ENCODE results near the gene NUFIP2. TPM values are rescaled to one million over a fixed set of nuclear protein-coding genes. Genes with fewer than 3 reads are reported as not detected.

Gene NUFIP2
- total RNA-seq, 1 experiment from 2014 or later, result 93.1 TPM

GRCh38 chr17:29292992-29293889 is 707 bp downstream of the NUFIP2 start (continued):
- TF ChIP-seq PRDM15 (CRISPR knock-in tag; IDR thresholded peaks at IDR 0.05), result no peak

DNA sequence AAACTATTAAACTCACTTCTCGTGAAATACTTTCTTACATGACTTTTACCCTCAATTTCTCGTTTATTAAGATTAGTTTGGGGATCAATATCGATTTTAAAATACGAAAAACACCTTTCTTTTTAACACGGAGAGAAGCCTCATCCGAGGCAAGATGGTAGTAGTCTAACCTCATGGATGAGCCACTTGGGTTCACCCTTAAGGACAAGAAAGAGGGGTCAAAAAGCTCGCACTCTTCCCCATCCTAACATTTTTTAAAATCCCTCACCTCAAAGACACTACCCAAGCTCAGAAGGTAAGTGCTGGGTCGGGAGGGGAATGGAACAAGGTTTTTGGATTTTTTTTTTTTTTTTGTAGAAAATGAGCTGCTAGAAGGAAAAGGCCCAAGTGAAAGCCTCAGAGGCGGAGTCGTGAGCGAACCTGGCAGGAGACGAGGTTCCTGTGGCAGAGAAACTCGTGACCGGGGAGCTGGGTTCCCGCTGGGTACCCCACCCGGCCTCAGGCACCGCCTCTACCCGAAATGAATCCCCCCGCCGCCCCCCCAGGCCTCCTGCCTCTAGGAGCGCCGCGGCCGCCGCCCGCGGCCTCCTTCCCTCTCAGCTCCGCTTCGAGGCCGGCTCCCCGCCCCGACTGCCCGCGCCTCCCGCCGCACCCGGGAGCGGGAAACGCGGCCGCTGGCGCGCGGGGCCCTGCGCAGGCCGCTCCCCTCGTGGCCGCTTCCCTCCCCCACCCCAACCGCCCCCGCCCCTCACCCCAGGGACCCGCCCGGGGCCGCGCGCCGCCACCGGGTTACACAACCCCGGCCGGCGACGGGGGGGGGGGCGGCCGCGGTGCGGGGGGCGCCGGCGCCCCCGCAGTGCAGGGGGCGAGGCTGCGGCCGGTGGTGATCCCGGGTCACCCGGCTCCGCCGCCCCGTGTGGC is 1.6 kb downstream of the NUFIP2 start:
- DNase-seq (ENCODE audit: low spot score), result peak; percentile 47
- H3K27me3 Mint-ChIP-seq (ENCODE audit: low read depth), result no peaks in the 10 kb centered on the region
- POLR2A ChIA-PET, result interaction anchor here (0.6 to 1.7 kb wide), 5 partner anchors 9 to 152 kb away, joined by 3 to 7 read pairs (median 3); no protein-coding TSS in a partner anchor
- peaks cover 41% of the 10 kb centered on the region for H3K36me3 Mint-ChIP-seq
- CTCF ChIA-PET, result interaction anchor here (0.5 to 3.2 kb wide), 11 partner anchors 11 to 339 kb away, joined by 3 to 22 read pairs (median 3); partner anchors contain the start of gene MYO18A
- peak overlapping the region; percentile 74 for H3K27ac Mint-ChIP-seq
- peaks cover 44% of the 10 kb centered on the region for H3K4me1 Mint-ChIP-seq
- peak overlapping the region; percentile 100 for H3K4me3 Mint-ChIP-seq
- no peaks in the 10 kb centered on the region for H3K9me3 Mint-ChIP-seq
- ATAC-seq, result no peak
- TF ChIP-seq, protein P1, sequence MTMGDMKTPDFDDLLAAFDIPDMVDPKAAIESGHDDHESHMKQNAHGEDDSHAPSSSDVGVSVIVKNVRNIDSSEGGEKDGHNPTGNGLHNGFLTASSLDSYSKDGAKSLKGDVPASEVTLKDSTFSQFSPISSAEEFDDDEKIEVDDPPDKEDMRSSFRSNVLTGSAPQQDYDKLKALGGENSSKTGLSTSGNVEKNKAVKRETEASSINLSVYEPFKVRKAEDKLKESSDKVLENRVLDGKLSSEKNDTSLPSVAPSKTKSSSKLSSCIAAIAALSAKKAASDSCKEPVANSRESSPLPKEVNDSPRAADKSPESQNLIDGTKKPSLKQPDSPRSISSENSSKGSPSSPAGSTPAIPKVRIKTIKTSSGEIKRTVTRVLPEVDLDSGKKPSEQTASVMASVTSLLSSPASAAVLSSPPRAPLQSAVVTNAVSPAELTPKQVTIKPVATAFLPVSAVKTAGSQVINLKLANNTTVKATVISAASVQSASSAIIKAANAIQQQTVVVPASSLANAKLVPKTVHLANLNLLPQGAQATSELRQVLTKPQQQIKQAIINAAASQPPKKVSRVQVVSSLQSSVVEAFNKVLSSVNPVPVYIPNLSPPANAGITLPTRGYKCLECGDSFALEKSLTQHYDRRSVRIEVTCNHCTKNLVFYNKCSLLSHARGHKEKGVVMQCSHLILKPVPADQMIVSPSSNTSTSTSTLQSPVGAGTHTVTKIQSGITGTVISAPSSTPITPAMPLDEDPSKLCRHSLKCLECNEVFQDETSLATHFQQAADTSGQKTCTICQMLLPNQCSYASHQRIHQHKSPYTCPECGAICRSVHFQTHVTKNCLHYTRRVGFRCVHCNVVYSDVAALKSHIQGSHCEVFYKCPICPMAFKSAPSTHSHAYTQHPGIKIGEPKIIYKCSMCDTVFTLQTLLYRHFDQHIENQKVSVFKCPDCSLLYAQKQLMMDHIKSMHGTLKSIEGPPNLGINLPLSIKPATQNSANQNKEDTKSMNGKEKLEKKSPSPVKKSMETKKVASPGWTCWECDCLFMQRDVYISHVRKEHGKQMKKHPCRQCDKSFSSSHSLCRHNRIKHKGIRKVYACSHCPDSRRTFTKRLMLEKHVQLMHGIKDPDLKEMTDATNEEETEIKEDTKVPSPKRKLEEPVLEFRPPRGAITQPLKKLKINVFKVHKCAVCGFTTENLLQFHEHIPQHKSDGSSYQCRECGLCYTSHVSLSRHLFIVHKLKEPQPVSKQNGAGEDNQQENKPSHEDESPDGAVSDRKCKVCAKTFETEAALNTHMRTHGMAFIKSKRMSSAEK (CRISPR knock-in tag; IDR thresholded peaks at IDR 0.05; ENCODE audit: borderline replicate concordance), result no peak

DNA sequence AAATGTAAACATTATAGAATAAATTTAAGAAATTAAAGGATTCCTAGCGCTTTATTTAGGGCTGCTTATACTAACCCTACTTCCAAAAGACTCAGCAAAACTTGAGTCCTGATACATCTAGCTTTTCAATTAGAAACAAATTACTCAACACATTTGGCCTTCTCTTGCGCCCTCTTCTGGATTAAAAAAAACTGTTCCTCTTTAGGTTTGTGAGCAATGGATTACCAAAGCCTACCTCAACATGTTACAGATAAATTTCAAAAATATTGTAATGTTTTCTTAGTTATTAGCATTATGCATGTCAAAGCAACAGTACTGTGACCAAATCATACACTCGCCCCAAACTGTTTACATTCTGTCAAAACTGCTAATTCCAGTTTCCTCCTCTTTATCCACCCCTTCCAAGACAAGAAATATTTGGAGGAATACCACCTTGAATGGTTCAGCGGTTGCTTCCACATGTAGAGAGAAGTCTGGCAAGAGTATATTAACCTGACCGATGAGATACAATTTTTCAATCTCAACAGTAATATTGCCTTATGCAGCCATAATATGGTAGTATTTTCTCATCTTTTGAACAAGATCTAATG is 2.7 kb downstream of the NUFIP2 start:
- POLR2A ChIA-PET, result interaction anchor here (1.4 kb wide), 1 partner anchor 146 kb away, joined by 4 read pairs; no protein-coding TSS in a partner anchor
- Mint-ChIP-seq H3K4me1 (peaks cover 48% of the 10 kb centered on the region), H3K27ac (no peak overlapping the region), H3K36me3 (peaks cover 52% of the 10 kb centered on the region), H3K4me3 (peak overlapping the region; percentile 94), H3K27me3 (ENCODE audit: low read depth) (no peaks in the 10 kb centered on the region), H3K9me3 (no peaks in the 10 kb centered on the region)
- no peak for DNase-seq (ENCODE audit: low spot score)
- TF ChIP-seq, protein P2, sequence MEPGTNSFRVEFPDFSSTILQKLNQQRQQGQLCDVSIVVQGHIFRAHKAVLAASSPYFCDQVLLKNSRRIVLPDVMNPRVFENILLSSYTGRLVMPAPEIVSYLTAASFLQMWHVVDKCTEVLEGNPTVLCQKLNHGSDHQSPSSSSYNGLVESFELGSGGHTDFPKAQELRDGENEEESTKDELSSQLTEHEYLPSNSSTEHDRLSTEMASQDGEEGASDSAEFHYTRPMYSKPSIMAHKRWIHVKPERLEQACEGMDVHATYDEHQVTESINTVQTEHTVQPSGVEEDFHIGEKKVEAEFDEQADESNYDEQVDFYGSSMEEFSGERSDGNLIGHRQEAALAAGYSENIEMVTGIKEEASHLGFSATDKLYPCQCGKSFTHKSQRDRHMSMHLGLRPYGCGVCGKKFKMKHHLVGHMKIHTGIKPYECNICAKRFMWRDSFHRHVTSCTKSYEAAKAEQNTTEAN (CRISPR knock-in tag; IDR thresholded peaks at IDR 0.05), result no peak
- TF ChIP-seq, protein P3, sequence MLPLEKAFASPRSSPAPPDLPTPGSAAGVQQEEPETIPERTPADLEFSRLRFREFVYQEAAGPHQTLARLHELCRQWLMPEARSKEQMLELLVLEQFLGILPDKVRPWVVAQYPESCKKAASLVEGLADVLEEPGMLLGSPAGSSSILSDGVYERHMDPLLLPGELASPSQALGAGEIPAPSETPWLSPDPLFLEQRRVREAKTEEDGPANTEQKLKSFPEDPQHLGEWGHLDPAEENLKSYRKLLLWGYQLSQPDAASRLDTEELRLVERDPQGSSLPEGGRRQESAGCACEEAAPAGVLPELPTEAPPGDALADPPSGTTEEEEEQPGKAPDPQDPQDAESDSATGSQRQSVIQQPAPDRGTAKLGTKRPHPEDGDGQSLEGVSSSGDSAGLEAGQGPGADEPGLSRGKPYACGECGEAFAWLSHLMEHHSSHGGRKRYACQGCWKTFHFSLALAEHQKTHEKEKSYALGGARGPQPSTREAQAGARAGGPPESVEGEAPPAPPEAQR (CRISPR knock-in tag; IDR thresholded peaks at IDR 0.05), result no peak
- no peak for TF ChIP-seq RELA (CRISPR knock-in tag; IDR thresholded peaks at IDR 0.05; ENCODE audit: borderline replicate concordance)
- TF ChIP-seq NFE2L1 (CRISPR knock-in tag; IDR thresholded peaks at IDR 0.05), result no peak
- no peak for TF ChIP-seq TEAD1 (CRISPR knock-in tag; IDR thresholded peaks at IDR 0.05)
- TF ChIP-seq ETV6 (CRISPR knock-in tag; IDR thresholded peaks at IDR 0.05), result no peak
- TF ChIP-seq NR2C2 (CRISPR knock-in tag; IDR thresholded peaks at IDR 0.05), result no peak
- TF ChIP-seq MXD4 (CRISPR knock-in tag; IDR thresholded peaks at IDR 0.05; ENCODE audit: borderline replicate concordance), result no peak
- TF ChIP-seq ZNF671 (CRISPR knock-in tag; IDR thresholded peaks at IDR 0.05), result no peak
- TF ChIP-seq SMAD4 (CRISPR knock-in tag; IDR thresholded peaks at IDR 0.05), result no peak
- CTCF ChIA-PET, result interaction anchor here (0.6 to 3.2 kb wide), 20 partner anchors 10 to 448 kb away, joined by 3 to 22 read pairs (median 6); partner anchors contain the start of gene MYO18A
- ATAC-seq, result no peak

Measured in WTC11 (cell line).